H9 (cell line): ENCODE results near the gene FRRS1. TPM values are rescaled to one million over a fixed set of nuclear protein-coding genes. Genes with fewer than 3 reads are reported as not detected.

ENCODE experiments used
- DNase-seq: peaks from one replicate; pipeline ENCODE4 v3.0.0-alpha.2; 2017
- H2AFZ ChIP-seq: one replicate; pipeline ENCODE4 v1.6.1; 2013; ENCODE audit warnings: mild to moderate bottlenecking, low read length, control low read depth, moderate library complexity
- H2AK5ac ChIP-seq: 2 replicates; pipeline ENCODE4 v1.6.1; 2013; ENCODE audit warnings: low read length, control low read depth, mixed read lengths; ENCODE audit not compliant: insufficient read length
- H2BK120ac ChIP-seq: one replicate; pipeline ENCODE4 v1.6.1; 2013; ENCODE audit warnings: low read depth, mild to moderate bottlenecking, low read length, control low read depth, inconsistent platforms; ENCODE audit not compliant: poor library complexity, severe bottlenecking
- H2BK12ac ChIP-seq: 2 replicates; pipeline ENCODE4 v1.6.1; 2013; ENCODE audit warnings: low read length, control low read depth, mixed read lengths, low read depth; ENCODE audit not compliant: insufficient read length
- H2BK15ac ChIP-seq: 2 replicates; pipeline ENCODE4 v1.6.1; 2013; ENCODE audit warnings: low read depth, low read length, control low read depth
- H2BK20ac ChIP-seq: one replicate; pipeline ENCODE4 v1.6.1; 2013; ENCODE audit warnings: low read depth, mild to moderate bottlenecking, low read length, control low read depth, inconsistent platforms; ENCODE audit not compliant: poor library complexity, severe bottlenecking
- H2BK5ac ChIP-seq: 2 replicates; pipeline ENCODE4 v1.6.1; 2013; ENCODE audit warnings: low read length, control low read depth, mixed read lengths; ENCODE audit not compliant: insufficient read length
- H3K14ac ChIP-seq: 2 replicates; pipeline ENCODE4 v1.6.1; 2013; ENCODE audit warnings: low read length, control low read depth; ENCODE audit not compliant: insufficient read depth
- H3K18ac ChIP-seq: 2 replicates; pipeline ENCODE4 v1.6.1; 2013; ENCODE audit warnings: low read depth, mild to moderate bottlenecking, mixed read lengths, low read length, control low read depth; ENCODE audit not compliant: insufficient read length
- H3K23ac ChIP-seq: 2 replicates; pipeline ENCODE4 v1.6.1; 2013; ENCODE audit warnings: low read length, control low read depth, mixed read lengths, low read depth; ENCODE audit not compliant: insufficient read length
- H3K23me2 ChIP-seq: 2 replicates; pipeline ENCODE4 v1.6.1; 2013; ENCODE audit warnings: low read depth, mild to moderate bottlenecking, mixed read lengths, low read length, control low read depth; ENCODE audit not compliant: insufficient read length, poor library complexity, severe bottlenecking
- H3K27ac ChIP-seq: 2 replicates; pipeline ENCODE4 v1.5.1; 2013; ENCODE audit warnings: low read length, control low read depth, mixed read lengths, low read depth; ENCODE audit not compliant: insufficient read length
- H3K27me3 ChIP-seq: 2 replicates; pipeline ENCODE4 v1.6.1; 2013; ENCODE audit warnings: low read length, control low read depth, inconsistent platforms; ENCODE audit not compliant: insufficient read depth
- H3K4ac ChIP-seq: 2 replicates; pipeline ENCODE4 v1.6.1; 2013; ENCODE audit warnings: low read depth, mild to moderate bottlenecking, control low read depth, inconsistent platforms, low read length, moderate library complexity
- H3K4me1 ChIP-seq: 2 replicates; pipeline ENCODE4 v1.6.1; 2013; ENCODE audit warnings: low read length, control low read depth, inconsistent platforms; ENCODE audit not compliant: insufficient read depth
- H3K4me2 ChIP-seq: 2 replicates; pipeline ENCODE4 v1.6.1; 2013; ENCODE audit warnings: low read length, control low read depth, mixed read lengths; ENCODE audit not compliant: insufficient read length, insufficient read depth
- H3K56ac ChIP-seq: 2 replicates; pipeline ENCODE4 v1.6.1; 2013; ENCODE audit warnings: low read depth, mild to moderate bottlenecking, mixed read lengths, low read length, control low read depth; ENCODE audit not compliant: insufficient read length
- H3K79me1 ChIP-seq: 2 replicates; pipeline ENCODE4 v1.6.1; 2013; ENCODE audit warnings: low read depth, mild to moderate bottlenecking, moderate library complexity, low read length, control low read depth, inconsistent platforms; ENCODE audit not compliant: insufficient read depth, poor library complexity, severe bottlenecking
- H3K79me2 ChIP-seq: 2 replicates; pipeline ENCODE4 v1.6.1; 2013; ENCODE audit warnings: low read length, control low read depth, inconsistent platforms; ENCODE audit not compliant: insufficient read depth
- H3K9ac ChIP-seq: 2 replicates; pipeline ENCODE4 v1.6.1; 2013; ENCODE audit warnings: low read length, control low read depth, mixed read lengths; ENCODE audit not compliant: insufficient read length; ENCODE audit errors: extremely low read depth
- H3K9me3 ChIP-seq: one replicate; pipeline ENCODE4 v1.6.1; 2013; ENCODE audit warnings: low read depth, low read length, inconsistent platforms; ENCODE audit not compliant: control insufficient read depth
- H3T11ph ChIP-seq: one replicate; pipeline ENCODE4 v1.6.1; 2013; ENCODE audit warnings: mild to moderate bottlenecking, low read length, control low read depth, inconsistent platforms
- H4K20me1 ChIP-seq: one replicate; pipeline ENCODE4 v1.6.1; 2013; ENCODE audit not compliant: control insufficient read depth, insufficient read length, insufficient read depth
- H4K5ac ChIP-seq: 2 replicates; pipeline ENCODE4 v1.6.1; 2013; ENCODE audit warnings: low read depth, mild to moderate bottlenecking, mixed read lengths, low read length, control low read depth; ENCODE audit not compliant: insufficient read length
- H4K8ac ChIP-seq: replicated peaks from 2 replicates; pipeline ENCODE4 v1.6.1; 2013; ENCODE audit warnings: low read length, control low read depth, mixed read lengths, low read depth; ENCODE audit not compliant: insufficient read length
- H4K91ac ChIP-seq: 2 replicates; pipeline ENCODE4 v1.6.1; 2013; ENCODE audit warnings: low read depth, mild to moderate bottlenecking, moderate library complexity, mixed read lengths, low read length, control low read depth; ENCODE audit not compliant: insufficient read length
- H3K27ac Mint-ChIP-seq, 3 experiments: 2 replicates in 2 of 3; 3 replicates in 1 of 3; pipeline ENCODE4 v1.8.0; 2020 to 2021; ENCODE audit warnings: mixed read lengths in 3 of 3, mild to moderate bottlenecking in 1 of 3, moderate library complexity in 1 of 3
- H3K27me3 Mint-ChIP-seq: 2 replicates; pipeline ENCODE4 v1.8.0; 2021; ENCODE audit warnings: low read depth, mild to moderate bottlenecking, moderate library complexity, mixed read lengths
- H3K36me3 Mint-ChIP-seq, 3 experiments: 2 replicates in 2 of 3; 3 replicates in 1 of 3; pipeline ENCODE4 v1.8.0; 2020 to 2021; ENCODE audit warnings: low read depth in 3 of 3, mixed read lengths in 3 of 3; ENCODE audit not compliant: insufficient read depth in 1 of 3
- H3K4me1 Mint-ChIP-seq, 2 experiments: 2 replicates each; pipeline ENCODE4 v1.8.0; 2020; ENCODE audit warnings: mixed read lengths in 2 of 2
- H3K4me3 Mint-ChIP-seq, 2 experiments: 2 replicates in 1 of 2; 3 replicates in 1 of 2; pipeline ENCODE4 v1.8.0; 2020 to 2021; ENCODE audit warnings: mild to moderate bottlenecking in 2 of 2, mixed read lengths in 2 of 2, moderate library complexity in 1 of 2
- H3K9me3 Mint-ChIP-seq, 2 experiments: 2 replicates in 1 of 2; 3 replicates in 1 of 2; pipeline ENCODE4 v1.8.0; 2020; ENCODE audit warnings: mild to moderate bottlenecking in 2 of 2, mixed read lengths in 2 of 2, moderate library complexity in 1 of 2
- WGBS: extraction: QIAGEN DNeasy Blood & Tissue Kit; methylation state at CpG from one replicate; pipeline ENCODE4 v1.1.7; 2013; ENCODE audit warnings: missing lambda C conversion rate, low lambda C conversion rate, mixed read lengths; ENCODE audit not compliant: insufficient read length; ENCODE audit errors: extremely low coverage; 5-methylcytosine and 5-hydroxymethylcytosine counted together
- total RNA-seq: library from RNA; stranded (reverse); gene quantifications from 2 replicates; pipeline ENCODE4 v1.2.1, GENCODE V29; 2021
- TF ChIP-seq, protein P1 (sequence below): fragments of 200-600 bp; sonication (generic); conservative IDR thresholded peaks from 3 replicates; pipeline ENCODE4 v1.8.0; 2021; ENCODE audit warnings: antibody characterized with exemption, mild to moderate bottlenecking

Gene FRRS1
- total RNA-seq, 1 experiment from 2014 or later, result 5.6 TPM

DNA sequence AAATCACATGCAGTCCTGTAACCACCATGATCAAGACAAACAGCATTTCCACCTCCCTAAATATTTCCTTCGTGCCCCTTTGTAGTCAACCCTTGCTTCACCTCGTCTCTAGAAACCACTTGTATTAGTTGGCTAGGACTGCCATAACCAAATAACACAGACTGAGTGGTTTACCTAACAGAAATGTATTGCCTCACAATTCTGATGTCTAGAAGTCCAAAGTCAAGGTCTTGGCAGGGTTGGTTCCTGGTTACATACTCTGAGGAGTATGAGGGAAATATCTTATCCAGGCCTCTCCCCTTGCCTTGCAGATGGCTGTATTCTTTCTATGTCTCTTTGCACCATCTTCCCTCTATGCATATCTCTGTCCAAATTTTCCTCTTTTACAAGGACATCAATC is 23.3 kb upstream of the FRRS1 start:
- Mint-ChIP-seq H3K27ac (no peak overlapping the region), H3K4me1 (no peaks in the 10 kb centered on the region), H3K9me3 (no peaks in the 10 kb centered on the region), H3K36me3 (no peaks in the 10 kb centered on the region), H3K27me3 (no peaks in the 10 kb centered on the region), H3K4me3 (no peak overlapping the region)
- H4K5ac ChIP-seq, result no peak overlapping the region
- H3K9ac ChIP-seq, result no peak overlapping the region
- H2BK15ac ChIP-seq, result no peak overlapping the region
- H4K8ac ChIP-seq, result no peak overlapping the region
- no CpG with 5 or more reads among the region's 2 CpGs for WGBS
- no peak overlapping the region for H3K18ac ChIP-seq
- H3K9me3 ChIP-seq, result no peaks in the 10 kb centered on the region
- no peaks in the 10 kb centered on the region for H3K4me1 ChIP-seq
- no peak overlapping the region for H2BK5ac ChIP-seq
- H2BK20ac ChIP-seq, result no peak overlapping the region
- H2AK5ac ChIP-seq, result no peak overlapping the region
- no peak overlapping the region for H4K91ac ChIP-seq
- TF ChIP-seq, protein P1, sequence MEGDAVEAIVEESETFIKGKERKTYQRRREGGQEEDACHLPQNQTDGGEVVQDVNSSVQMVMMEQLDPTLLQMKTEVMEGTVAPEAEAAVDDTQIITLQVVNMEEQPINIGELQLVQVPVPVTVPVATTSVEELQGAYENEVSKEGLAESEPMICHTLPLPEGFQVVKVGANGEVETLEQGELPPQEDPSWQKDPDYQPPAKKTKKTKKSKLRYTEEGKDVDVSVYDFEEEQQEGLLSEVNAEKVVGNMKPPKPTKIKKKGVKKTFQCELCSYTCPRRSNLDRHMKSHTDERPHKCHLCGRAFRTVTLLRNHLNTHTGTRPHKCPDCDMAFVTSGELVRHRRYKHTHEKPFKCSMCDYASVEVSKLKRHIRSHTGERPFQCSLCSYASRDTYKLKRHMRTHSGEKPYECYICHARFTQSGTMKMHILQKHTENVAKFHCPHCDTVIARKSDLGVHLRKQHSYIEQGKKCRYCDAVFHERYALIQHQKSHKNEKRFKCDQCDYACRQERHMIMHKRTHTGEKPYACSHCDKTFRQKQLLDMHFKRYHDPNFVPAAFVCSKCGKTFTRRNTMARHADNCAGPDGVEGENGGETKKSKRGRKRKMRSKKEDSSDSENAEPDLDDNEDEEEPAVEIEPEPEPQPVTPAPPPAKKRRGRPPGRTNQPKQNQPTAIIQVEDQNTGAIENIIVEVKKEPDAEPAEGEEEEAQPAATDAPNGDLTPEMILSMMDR, result no peak
- H3K56ac ChIP-seq, result no peak overlapping the region
- no peak overlapping the region for H3K27ac ChIP-seq
- no peaks in the 10 kb centered on the region for H4K20me1 ChIP-seq
- H3K79me2 ChIP-seq, result no peaks in the 10 kb centered on the region
- no peak overlapping the region for H3K14ac ChIP-seq
- no peak overlapping the region for H2BK12ac ChIP-seq
- no peak overlapping the region for H3K4ac ChIP-seq
- no peaks in the 10 kb centered on the region for H3K27me3 ChIP-seq
- H2AFZ ChIP-seq, result no peak overlapping the region
- H3T11ph ChIP-seq, result no peak overlapping the region
- H3K4me2 ChIP-seq, result no peak overlapping the region
- no peak for DNase-seq
- H3K23me2 ChIP-seq, result no peaks in the 10 kb centered on the region
- no peak overlapping the region for H2BK120ac ChIP-seq
- H3K79me1 ChIP-seq, result no peaks in the 10 kb centered on the region
- H3K23ac ChIP-seq, result no peak overlapping the region
